GM21619 (cell line): ENCODE data around the gene SMYD4.
"Not testable (repeated sequence)": the region's sequence is repeated elsewhere in the genome, so short reads cannot be mapped to it uniquely, and the experiment has no call there.

Experiments used
- ATAC-seq: cut with Tn5 transposase; IDR thresholded peaks from one replicate; pipeline ENCODE4 v1.9.1; 2021; ENCODE audit not compliant: unreplicated experiment

Gene SMYD4

DNA sequence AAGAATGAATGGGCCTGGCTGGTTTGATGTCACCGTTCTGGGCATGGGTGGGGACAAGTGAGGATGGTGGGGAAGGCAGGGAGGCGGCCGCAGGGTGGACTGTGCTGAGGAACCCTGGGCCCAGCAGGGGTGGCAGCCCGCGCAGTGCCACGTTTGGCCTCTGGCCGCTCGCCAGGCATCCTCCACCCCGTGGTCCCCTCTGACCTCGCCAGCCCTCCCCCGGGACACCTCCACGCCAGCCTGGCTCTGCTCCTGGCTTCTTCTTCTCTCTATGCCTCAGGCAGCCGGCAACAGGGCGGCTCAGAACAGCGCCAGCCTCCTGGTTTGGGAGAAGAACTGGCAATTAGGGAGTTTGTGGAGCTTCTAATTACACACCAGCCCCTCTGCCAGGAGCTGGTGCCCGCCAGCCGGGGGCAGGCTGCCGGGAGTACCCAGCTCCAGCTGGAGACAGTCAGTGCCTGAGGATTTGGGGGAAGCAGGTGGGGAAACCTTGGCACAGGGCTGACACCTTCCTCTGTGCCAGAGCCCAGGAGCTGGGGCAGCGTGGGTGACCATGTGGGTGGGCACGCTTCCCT, 74.4 kb downstream of the SMYD4 start:
- ATAC-seq, result no peak

DNA sequence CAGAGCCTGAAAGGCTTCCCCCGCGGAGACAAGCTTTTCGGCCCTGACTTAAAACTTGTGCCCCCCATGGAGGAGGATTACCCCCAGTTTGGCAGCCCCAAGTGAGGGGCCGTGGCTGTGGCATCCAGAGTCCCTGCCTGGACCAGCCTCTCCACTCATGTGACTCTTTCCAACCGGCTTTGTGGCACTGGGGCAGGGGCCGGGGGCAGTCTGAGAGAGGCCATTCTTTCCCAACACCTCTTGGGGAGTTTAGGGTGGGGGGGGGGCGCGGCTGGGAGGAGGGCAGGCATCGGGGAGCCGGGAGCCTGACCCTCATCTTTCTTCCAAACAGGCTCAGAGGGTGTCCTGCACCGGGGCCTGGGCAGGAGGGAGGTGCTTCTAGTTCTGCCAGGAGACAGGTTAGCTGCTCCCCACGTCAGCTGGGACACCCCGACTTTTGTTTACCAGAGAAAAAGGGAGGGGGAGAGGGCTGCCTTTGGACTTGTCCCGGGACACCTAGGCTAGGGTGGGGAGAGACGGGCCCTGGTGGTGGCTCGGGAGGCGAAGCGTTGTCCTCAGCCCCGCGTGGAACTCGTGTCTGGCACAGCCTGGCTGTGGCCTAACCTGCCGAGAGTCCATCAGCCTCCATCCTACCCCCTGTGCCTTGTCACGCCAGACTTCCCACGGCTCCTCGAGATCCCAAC, 75.1 kb downstream of the SMYD4 start:
- no peak for ATAC-seq

GRCh38 chr17:1753767-1754429, 75.8 kb downstream of the SMYD4 start:
- ATAC-seq, result no peak

GRCh38 chr17:1752425-1753262, 77.1 kb downstream of the SMYD4 start:
- ATAC-seq, result no peak

- ATAC-seq, result no peak
Observed at GRCh38 chr17:1750628-1751027, 79.1 kb downstream of the SMYD4 start.

- ATAC-seq, result no peak
Observed at GRCh38 chr17:1746975-1747543, 82.6 kb downstream of the SMYD4 start.

DNA sequence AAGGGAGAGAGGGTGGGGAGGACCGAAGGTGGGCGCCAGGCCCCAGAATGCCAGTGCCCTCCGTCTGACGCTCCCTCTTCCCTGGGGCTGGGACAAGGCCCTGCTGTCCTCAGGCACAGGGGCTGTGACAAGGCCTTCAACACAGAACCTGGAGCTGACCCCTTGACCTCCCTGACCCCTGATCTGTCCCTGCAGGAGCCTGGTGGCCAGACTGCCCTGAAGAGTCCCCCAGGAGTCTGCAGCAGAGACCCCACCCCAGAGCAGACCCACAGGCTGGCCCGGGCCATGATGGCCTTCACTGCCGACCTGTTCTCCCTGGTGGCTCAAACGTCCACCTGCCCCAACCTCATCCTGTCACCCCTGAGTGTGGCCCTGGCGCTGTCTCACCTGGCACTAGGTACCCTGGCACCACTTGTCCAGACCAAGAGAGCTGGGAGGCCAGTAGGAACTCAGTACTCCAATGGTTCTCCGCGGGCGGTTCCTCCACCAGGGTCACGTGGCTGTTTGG, 84.1 kb downstream of the SMYD4 start:
- no peak for ATAC-seq

DNA sequence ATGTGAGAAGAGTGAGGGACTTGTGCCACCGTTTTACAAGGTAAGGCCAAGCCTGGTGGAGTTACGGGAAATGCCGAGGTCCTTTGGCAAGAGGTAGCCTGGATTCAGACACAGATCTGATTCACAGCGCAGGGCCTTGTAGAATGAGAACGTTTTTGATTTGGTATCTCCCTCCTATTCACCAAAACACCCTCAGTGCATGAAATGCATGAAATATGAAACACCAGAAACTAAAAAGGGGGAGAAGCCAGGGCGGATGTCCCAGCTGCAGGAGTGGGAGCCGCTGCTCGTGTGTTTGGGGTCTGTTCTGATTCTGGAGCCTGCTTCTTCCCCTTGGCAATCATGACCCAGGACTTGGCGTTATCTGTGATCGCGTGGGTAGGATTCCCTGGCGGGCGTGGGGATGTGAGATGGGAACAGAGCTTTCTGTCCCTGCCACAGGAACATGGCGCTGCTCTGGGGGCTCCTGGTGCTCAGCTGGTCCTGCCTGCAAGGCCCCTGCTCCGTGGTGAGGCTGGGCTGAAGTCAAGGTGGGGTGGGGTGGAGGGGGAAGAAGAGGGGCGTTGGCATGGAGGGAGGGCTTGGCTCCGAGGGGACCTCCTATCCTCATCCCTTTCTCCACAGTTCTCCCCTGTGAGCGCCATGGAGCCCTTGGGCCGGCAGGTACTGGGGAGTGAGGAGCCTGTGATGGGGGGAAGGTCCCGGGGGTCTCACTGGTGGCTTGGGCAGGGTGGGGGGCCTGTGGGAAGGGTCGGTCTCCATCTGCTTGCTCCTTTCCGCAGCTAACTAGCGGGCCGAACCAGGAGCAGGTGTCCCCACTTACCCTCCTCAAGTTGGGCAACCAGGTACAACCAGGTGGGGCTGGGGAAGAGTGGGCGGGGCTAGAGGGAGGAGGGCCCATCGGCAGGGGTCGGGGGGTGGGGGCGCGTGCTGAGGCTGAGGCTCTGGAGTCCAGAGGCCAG, 84.9 kb downstream of the SMYD4 start:
- no peak for ATAC-seq

GRCh38 chr17:1743088-1743439, 86.6 kb downstream of the SMYD4 start:
- no peak for ATAC-seq

GRCh38 chr17:1742371-1743087, 87.2 kb downstream of the SMYD4 start, which contains the start of gene SERPINF2:
TSS of gene SERPINF2 (plus strand) at chr17:1742871. CDS start at chr17:1744996, 2,125 bp downstream.
- no peak for ATAC-seq

GRCh38 chr17:1741899-1742298, 87.8 kb downstream of the SMYD4 start:
- ATAC-seq, result not testable (repeated sequence)

DNA sequence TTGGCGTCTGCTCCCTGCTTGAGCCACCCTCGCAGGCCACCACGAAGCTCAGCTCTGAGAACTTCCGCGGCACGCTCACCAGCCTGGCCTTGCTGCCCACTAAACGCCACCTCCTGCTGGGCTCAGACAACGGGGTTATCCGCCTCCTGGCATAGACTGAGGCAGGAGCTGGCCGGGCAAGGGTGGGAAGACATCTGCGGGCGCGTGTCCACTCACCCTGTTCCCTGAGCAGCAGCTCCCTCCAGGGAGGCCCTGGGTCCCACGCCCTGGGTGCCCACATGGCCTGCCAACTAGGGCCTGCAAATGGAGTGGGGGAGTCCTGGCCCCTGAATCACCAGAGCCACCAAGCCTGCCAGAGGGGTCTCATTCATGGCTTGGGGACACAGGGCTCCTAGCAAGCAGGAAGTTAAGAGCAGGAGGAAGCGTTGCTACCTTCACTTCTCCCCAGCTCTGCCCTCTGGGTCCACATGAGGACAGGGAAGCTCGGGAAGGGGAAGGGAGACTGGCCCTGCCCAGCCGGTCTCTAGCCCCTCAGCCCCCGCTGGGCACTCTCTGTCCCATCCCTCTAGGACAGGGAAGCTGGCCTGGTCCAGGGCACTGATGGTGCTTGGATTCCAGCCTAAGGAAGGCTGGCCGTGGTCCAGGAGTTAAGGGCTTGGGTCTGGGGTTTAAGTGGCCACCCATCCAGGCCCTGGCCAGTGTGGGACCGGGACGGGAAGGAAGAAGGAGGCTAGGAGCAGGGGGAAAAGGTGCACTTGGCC, 92.0 kb downstream of the SMYD4 start:
- ATAC-seq, result no peak

- ATAC-seq, result no peak
Observed at GRCh38 chr17:1736348-1737281, 93.1 kb downstream of the SMYD4 start.

- no peak for ATAC-seq
Observed at GRCh38 chr17:1735834-1736347, 93.8 kb downstream of the SMYD4 start.

DNA sequence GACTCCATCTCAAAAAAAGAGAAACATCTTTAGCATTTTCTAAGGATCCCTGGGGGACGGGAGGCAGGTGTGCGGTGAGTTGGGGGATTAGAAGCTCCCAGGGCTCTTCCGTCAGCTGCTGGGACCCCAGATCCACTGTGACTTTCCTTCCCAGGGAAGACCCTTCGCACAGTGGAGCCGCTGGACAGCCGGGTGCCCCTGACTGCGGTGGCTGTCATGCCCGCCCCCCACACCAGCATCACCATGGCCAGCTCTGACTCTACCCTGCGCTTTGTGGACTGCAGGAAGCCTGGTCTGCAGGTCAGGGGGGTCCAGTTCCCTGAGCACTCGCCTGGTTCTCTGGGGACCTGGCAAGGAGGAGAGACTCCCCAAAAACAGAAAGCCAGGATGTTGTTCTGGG, 94.3 kb downstream of the SMYD4 start:
- ATAC-seq, result no peak

GRCh38 chr17:1733759-1734158, 95.9 kb downstream of the SMYD4 start:
- ATAC-seq, result no peak

DNA sequence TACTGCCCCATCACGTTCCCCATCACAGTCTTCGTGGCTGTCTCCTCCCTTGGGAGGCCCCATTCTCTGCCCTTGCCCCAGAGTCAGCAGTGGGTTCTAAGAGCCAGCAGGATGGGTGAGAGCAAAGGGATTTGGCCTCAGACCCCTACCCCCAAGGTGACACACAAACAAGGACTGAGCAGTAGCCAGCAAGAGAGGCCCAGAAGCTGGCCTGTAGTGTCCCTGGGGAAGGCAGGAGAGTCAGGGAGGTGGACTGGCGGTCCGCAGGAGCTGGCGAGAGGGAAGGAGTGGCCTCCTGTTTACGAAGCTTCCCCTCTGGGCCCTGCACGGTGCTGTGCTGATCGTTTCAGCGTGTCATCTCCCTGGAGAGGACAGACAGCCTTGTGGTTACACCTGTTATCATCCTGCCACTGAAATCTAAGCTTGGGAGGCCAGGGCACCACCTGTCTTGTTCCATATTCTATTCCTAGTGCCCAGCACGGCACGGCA, 96.8 kb downstream of the SMYD4 start:
- ATAC-seq, result no peak
